Transverse colon (tissue), 4 donors: Measurements from ENCODE around the gene RAB11FIP5. TPM values are rescaled to one million over a fixed set of nuclear protein-coding genes. Genes with fewer than 3 reads are reported as not detected.

Experiments used
- DNase-seq: peaks from one replicate; pipeline ENCODE4 v3.0.0-alpha.2; 2019
- H3K27ac ChIP-seq, 4 donors: fragments of 200-600 bp; sonication (generic); 2 replicates each; pipeline ENCODE4 v1.5.1; 2016 to 2018; ENCODE audit warnings: inconsistent platforms in 4 of 4
- H3K27me3 ChIP-seq: fragments of 200-600 bp; sonication (generic); 2 replicates; pipeline ENCODE4 v1.5.1; 2017; ENCODE audit warnings: inconsistent platforms
- H3K36me3 ChIP-seq, 4 donors: fragments of 200-600 bp; sonication (generic); 2 replicates each; pipeline ENCODE4 v1.5.1; 2017 to 2019; ENCODE audit warnings: inconsistent platforms in 4 of 4
- H3K4me1 ChIP-seq, 4 donors: fragments of 200-600 bp; sonication (generic); 2 replicates each; pipeline ENCODE4 v1.5.1; 2017 to 2020; ENCODE audit warnings: inconsistent platforms in 4 of 4
- H3K4me3 ChIP-seq, 4 donors: fragments of 200-600 bp; sonication (generic); 1 replicate in 1 of 4; 2 replicates in 3 of 4; pipeline versions ENCODE4 v1.5.1 to v1.6.1; 2017 to 2019; ENCODE audit warnings: inconsistent platforms in 4 of 4
- H3K9me3 ChIP-seq, 2 donors: fragments of 200-600 bp; sonication (generic); 2 replicates each; pipeline ENCODE4 v1.5.1; 2017 to 2019; ENCODE audit warnings: inconsistent platforms in 2 of 2
- EP300 ChIP-seq: sonication (generic); formaldehyde crosslinking; IDR thresholded peaks from one replicate; pipeline ENCODE4 v1.6.1; 2017; ENCODE audit warnings: antibody characterized with exemption, low read depth
- POLR2A ChIP-seq: fragments of 450-650 bp; IDR thresholded peaks from one replicate; pipeline ENCODE4 v1.6.1; 2016; ENCODE audit warnings: antibody characterized with exemption, mild to moderate bottlenecking, moderate library complexity
- POLR2AphosphoS5 ChIP-seq, 3 donors: sonication (generic); formaldehyde crosslinking; IDR thresholded peaks; one replicate each; pipeline ENCODE4 v1.6.1; 2016; ENCODE audit warnings: antibody characterized with exemption in 3 of 3
- WGBS, 2 donors: methylation state at CpG; one replicate each; pipeline ENCODE4 v1.1.5; 2018; ENCODE audit warnings: low coverage in 1 of 2; 5-methylcytosine and 5-hydroxymethylcytosine counted together
- in situ Hi-C, 4 donors: fragments of 200-750 bp; cut with MboI; loops; one replicate each; pipeline versions ENCODE4 v1.15.0 to v1.15.1; 2017; ENCODE audit warnings: low sequenced_read_pairs in 3 of 4, low pct_ligation_motif_present in 1 of 4, low pct_unique_long_range_greater_than_20kb in 1 of 4
- intact Hi-C: fragments of 100-400 bp; cut with DNase I; formaldehyde crosslinking; loops from one replicate; pipeline ENCODE4 v1.15.1; 2023; ENCODE audit warnings: low total_unique reads
- total RNA-seq, 4 donors: library from RNA; depleted of rRNA; stranded (reverse); fragments of >200 nt; gene quantifications; one replicate each; pipeline ENCODE4 v1.1.0, GENCODE V29; 2016
- TF ChIP-seq, protein P1 (sequence below), 5 experiments: fragments of 200-600 bp in 3 of 5; fragments of 450-650 bp in 2 of 5; sonication (generic) in 3 of 5; IDR thresholded peaks; 1 replicate in 2 of 5; 2 replicates in 3 of 5; pipeline ENCODE4 v1.5.1; 2016 to 2017; ENCODE audit warnings: antibody characterized with exemption in 5 of 5, inconsistent platforms in 3 of 5, mild to moderate bottlenecking in 2 of 5, moderate library complexity in 1 of 5

Gene RAB11FIP5
- total RNA-seq, 4 donors from 2014 or later = 22.7 to 31.0 (median 26.9) TPM

DNA sequence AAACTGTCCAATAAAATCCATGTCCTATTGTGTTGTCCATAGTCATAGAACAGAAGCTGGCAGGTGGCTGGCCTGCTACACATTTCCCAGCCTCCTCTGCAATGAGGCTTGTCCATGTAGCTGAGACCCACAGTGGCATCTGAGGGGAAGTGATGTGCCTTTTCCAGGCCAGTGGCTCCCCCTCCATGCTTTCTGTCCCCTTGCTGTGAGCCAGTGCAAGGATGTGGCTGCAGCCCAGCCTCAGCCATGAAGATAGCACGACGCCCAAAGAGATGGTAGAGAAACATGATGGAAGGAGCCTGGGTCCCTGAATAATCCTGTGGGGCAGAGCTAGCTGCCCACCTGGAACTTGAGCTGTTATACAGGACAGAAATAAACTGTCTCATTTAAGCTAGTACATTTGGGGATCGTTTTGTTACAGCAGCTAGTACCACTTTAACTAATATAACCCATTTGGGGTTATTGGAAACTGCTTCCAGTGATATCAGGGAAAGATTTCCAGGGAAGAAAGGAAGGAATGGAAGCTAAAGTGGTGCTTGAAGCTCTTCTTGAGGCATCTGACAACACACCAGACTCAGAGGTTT lies 81.6 kb downstream of the RAB11FIP5 start:
- no peak for TF ChIP-seq POLR2A
- TF ChIP-seq EP300 = no peak
- H3K36me3 ChIP-seq = no peaks in the 10 kb centered on the region
- intact Hi-C loops (no loop called here), in situ Hi-C loops (no loop called here)
- DNase-seq = no peak
- H3K4me3 ChIP-seq = no peak overlapping the region
- no peaks in the 10 kb centered on the region for H3K9me3 ChIP-seq
- peaks cover 0 to 22% (median 14%) of the 10 kb centered on the region in 4 donors for H3K4me1 ChIP-seq
- H3K27me3 ChIP-seq = no peaks in the 10 kb centered on the region
- H3K27ac ChIP-seq = peak overlapping the region; percentile 69 to 81 (median 72)
- 33 to 74% methylated on average over 1 to 3 of the region's 3 CpGs for WGBS, 2 donors

DNA sequence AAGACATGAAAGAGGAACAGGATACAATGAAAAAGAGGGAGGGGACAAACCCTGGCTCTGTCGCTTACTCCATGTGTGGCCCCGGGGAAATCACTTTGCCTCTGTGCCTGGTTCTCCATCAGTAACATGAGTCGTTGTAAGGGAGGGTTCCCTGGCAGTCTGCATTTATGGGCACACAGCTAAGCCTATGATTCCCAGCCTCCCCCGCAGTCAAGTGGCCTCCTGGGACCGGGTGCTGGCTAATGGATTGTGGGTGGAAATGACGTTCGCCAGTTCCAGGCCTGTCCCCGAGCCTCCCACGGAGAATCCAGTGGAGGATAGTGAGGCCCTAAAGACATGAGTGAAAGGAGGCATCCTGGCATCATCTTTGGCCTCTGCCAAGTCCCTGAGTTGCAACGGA lies 83.9 kb downstream of the RAB11FIP5 start:
- H3K36me3 ChIP-seq = no peaks in the 10 kb centered on the region
- intact Hi-C loops (no loop called here), in situ Hi-C loops (no loop called here)
- no peak overlapping the region for H3K4me3 ChIP-seq
- H3K27ac ChIP-seq = no peak overlapping the region
- TF ChIP-seq POLR2A (no peak), POLR2AphosphoS5 (IDR thresholded peaks at IDR 0.05) (no peak), EP300 (no peak)
- TF ChIP-seq, protein P1, sequence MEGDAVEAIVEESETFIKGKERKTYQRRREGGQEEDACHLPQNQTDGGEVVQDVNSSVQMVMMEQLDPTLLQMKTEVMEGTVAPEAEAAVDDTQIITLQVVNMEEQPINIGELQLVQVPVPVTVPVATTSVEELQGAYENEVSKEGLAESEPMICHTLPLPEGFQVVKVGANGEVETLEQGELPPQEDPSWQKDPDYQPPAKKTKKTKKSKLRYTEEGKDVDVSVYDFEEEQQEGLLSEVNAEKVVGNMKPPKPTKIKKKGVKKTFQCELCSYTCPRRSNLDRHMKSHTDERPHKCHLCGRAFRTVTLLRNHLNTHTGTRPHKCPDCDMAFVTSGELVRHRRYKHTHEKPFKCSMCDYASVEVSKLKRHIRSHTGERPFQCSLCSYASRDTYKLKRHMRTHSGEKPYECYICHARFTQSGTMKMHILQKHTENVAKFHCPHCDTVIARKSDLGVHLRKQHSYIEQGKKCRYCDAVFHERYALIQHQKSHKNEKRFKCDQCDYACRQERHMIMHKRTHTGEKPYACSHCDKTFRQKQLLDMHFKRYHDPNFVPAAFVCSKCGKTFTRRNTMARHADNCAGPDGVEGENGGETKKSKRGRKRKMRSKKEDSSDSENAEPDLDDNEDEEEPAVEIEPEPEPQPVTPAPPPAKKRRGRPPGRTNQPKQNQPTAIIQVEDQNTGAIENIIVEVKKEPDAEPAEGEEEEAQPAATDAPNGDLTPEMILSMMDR (IDR thresholded peaks at IDR 0.05) = no peak
- 60 to 80% methylated on average over 1 to 10 of the region's 10 CpGs for WGBS, 2 donors
- H3K9me3 ChIP-seq = no peaks in the 10 kb centered on the region
- no peaks in the 10 kb centered on the region for H3K27me3 ChIP-seq
- DNase-seq = no peak
- peaks cover 0 to 22% (median 14%) of the 10 kb centered on the region in 4 donors for H3K4me1 ChIP-seq

DNA sequence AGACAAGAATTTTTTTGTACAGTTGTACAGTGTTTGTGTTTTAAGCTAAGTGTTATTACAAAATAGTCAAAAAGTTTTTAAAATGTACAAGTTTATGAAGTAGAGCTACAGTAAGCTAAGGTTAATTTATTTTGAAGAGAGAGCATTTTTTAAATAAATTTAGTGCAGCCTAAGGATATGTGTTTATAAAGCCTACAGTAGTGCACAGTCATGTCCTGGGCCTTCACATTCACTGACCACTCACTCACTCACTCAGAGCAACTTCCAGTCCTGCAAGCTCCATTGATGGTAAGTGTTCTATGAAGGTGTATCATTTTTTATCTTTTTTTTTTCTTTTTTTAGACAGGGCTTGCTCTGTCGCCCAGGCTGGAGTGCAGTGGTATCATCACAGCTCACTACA lies 85.4 kb downstream of the RAB11FIP5 start:
- in situ Hi-C loops = no loop called here
- intact Hi-C loops = no loop called here

DNA sequence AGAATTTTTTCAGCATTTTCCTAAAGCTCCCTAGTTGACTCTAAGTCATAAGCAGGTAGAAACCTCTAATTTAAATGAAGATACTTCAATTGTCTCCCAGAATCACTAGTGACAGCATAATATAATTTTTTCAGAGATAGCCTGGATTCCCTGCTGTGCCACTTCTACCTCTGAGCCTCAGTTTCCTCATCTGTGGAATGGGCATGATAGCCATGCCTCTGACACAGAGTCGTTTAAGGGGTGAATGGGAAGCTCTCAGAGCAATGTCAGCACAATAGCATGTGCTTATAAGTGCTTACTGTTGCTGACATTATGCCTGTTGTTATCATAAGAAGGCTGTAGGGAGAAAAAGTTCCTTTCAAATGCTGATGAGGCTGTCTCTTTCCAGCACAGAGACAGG lies 89.3 kb downstream of the RAB11FIP5 start:
- no peak overlapping the region for H3K27ac ChIP-seq
- H3K27me3 ChIP-seq = no peaks in the 10 kb centered on the region
- no peak for TF ChIP-seq EP300
- no peak for TF ChIP-seq POLR2A
- TF ChIP-seq POLR2AphosphoS5 (IDR thresholded peaks at IDR 0.05) = no peak
- TF ChIP-seq, protein P1 (IDR thresholded peaks at IDR 0.05) = no peak
- DNase-seq = no peak
- WGBS, 2 donors = 81% methylated on average over 1 of the region's 1 CpG; no CpG with 5 or more reads in 1 of the 2 donors
- no peaks in the 10 kb centered on the region for H3K36me3 ChIP-seq
- no peak overlapping the region for H3K4me3 ChIP-seq
- H3K4me1 ChIP-seq = no peaks in the 10 kb centered on the region
- H3K9me3 ChIP-seq = no peaks in the 10 kb centered on the region
- intact Hi-C loops (no loop called here), in situ Hi-C loops (no loop called here)

More for the DNA sequence above, 85.4 kb downstream of the RAB11FIP5 start:
- Histone ChIP-seq H3K4me3 (no peak overlapping the region), H3K27me3 (no peaks in the 10 kb centered on the region), H3K36me3 (no peaks in the 10 kb centered on the region), H3K27ac (no peak overlapping the region), H3K9me3 (no peaks in the 10 kb centered on the region), H3K4me1 (peaks cover 0 to 12% (median 9%) of the 10 kb centered on the region in 4 donors)
- DNase-seq = no peak
- WGBS, 2 donors = 67 to 90% methylated on average over 1 of the region's 1 CpG
- no peak for TF ChIP-seq EP300
- TF ChIP-seq, protein P1 (IDR thresholded peaks at IDR 0.05) = no peak
- no peak for TF ChIP-seq POLR2AphosphoS5 (IDR thresholded peaks at IDR 0.05)
- no peak for TF ChIP-seq POLR2A

Other genes starting within 250 kb of the RAB11FIP5 start
- gene SPR, start 225.5 kb downstream of the RAB11FIP5 start, total RNA-seq = 100 to 1,000 TPM in 1 of 4 donors, 10 to 100 TPM in 3; 83.8 to 431 (median 98.0) TPM
- gene EMX1, start 195.4 kb downstream of the RAB11FIP5 start, total RNA-seq = 1 to 10 TPM in 3 of 4 donors, not detected in 1; 1.5 to 2.9 (median 2.7) TPM
- 10 to 100 TPM; 12.3 to 98.4 (median 42.7) TPM for gene SFXN5, start 41.2 kb downstream of the RAB11FIP5 start, total RNA-seq
- gene NOTO, start 89.6 kb upstream of the RAB11FIP5 start, total RNA-seq = not detected
- gene SMYD5, start 101.3 kb upstream of the RAB11FIP5 start, total RNA-seq = 10 to 100 TPM in 3 of 4 donors, 1 to 10 TPM in 1; 6.4 to 16.1 (median 13.4) TPM
- 10 to 100 TPM; 44.3 to 77.1 (median 61.8) TPM for gene PRADC1, start 120.3 kb upstream of the RAB11FIP5 start, total RNA-seq
- gene CCT7, start 121.4 kb upstream of the RAB11FIP5 start, total RNA-seq = 100 to 1,000 TPM in 3 of 4 donors, 10 to 100 TPM in 1; 87.9 to 171 (median 116) TPM
- gene FBXO41, start 171.5 kb upstream of the RAB11FIP5 start, total RNA-seq = 1 to 10 TPM; 1.4 to 10.0 (median 5.7) TPM
- gene EGR4, start 180.6 kb upstream of the RAB11FIP5 start, total RNA-seq = not detected